Posterior vena cava (tissue), 2 donors: Measurements from ENCODE around the gene LRRC28. TPM values are rescaled to one million over a fixed set of nuclear protein-coding genes. Genes with fewer than 3 reads are reported as not detected.
"Not testable (repeated sequence)": the region's sequence is repeated elsewhere in the genome, so short reads cannot be mapped to it uniquely, and the experiment has no call there.

Experiments
- DNase-seq: peaks from one replicate; pipeline ENCODE4 v3.0.0-alpha.2; 2020; ENCODE audit warnings: low spot score
- intact Hi-C, 2 donors: fragments of 100-400 bp; cut with DNase I; formaldehyde crosslinking; loops; one replicate each; pipeline versions ENCODE4 v1.14.1 to v1.14.2; 2022 to 2023
- total RNA-seq, 2 donors: library from RNA; stranded (reverse); fragmentation: NEBNext Ultra II Directional; extraction: Animal tissue kit (Norgen Biotek cat#: 25700); gene quantifications; one replicate each; pipeline ENCODE4 v1.2.1, GENCODE V29; 2021
- donor health status: DM: yes; HTN: yes; CAD: no.
- donor health status: DM: yes; HTN: yes; CAD: no.

LRRC28 gene
- total RNA-seq, 2 donors from 2014 or later: 14.6 to 19.8 TPM

DNA sequence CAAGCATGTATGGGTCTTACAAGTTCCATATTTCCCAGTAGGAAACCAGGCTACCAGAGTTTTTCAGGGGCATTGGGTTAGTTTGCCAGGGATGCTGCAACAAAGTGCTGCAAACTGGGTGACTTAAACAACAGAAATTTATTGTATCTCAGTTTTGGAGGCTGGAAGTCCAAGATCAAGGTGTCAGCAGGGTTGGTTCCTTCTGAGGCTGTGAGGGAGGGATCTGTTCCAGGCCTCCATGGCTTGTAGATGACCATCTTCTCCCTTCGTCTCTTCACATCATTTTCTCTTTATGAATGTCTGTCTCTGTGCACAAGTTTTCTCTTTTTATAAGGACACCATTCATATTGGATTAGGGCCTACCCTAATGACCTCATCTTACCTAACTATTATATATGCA is 114.7 kb downstream of the LRRC28 start:
- intact Hi-C loops: no loop called here
- no peak for DNase-seq

DNA sequence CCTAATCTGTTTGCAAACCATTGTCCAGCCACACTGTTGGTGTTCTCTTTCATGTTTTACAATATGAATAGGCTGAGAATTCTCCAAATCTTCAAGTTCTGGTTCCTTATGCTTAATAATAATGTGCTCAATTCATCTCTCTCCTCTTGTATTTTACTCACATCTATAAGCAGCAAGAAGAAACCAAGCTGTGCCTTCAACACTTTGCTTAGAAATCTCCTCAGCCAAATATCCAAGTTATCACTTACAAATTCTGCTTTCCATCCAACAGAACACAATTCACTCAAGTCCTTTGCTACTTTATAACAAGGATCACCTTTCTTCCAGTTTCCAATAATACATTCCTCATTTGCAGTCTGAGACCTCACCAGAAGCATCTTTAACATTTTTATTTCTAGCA is 117.5 kb downstream of the LRRC28 start:
- intact Hi-C loops: no loop called here
- DNase-seq: no peak

DNA sequence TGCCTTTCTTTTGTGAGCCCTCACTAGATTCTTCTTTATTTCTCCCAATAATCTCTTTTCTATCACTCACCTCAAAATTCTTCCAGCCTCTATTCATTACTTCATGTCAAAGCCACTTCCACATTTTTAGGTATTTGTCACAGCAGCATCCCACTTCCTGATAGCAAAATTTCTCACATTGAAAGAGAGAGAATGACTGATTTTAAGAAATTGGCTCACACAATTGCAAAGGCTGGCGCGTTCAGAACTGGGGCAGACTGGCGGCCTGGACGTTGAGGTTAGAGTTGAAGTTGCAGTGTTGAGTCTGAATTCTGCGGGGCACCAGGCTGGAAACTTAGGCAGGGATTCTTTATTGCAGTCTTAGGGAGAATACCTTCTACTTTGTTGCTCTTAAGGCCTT is 117.9 kb downstream of the LRRC28 start:
- DNase-seq: no peak
- intact Hi-C loops: no loop called here

DNA sequence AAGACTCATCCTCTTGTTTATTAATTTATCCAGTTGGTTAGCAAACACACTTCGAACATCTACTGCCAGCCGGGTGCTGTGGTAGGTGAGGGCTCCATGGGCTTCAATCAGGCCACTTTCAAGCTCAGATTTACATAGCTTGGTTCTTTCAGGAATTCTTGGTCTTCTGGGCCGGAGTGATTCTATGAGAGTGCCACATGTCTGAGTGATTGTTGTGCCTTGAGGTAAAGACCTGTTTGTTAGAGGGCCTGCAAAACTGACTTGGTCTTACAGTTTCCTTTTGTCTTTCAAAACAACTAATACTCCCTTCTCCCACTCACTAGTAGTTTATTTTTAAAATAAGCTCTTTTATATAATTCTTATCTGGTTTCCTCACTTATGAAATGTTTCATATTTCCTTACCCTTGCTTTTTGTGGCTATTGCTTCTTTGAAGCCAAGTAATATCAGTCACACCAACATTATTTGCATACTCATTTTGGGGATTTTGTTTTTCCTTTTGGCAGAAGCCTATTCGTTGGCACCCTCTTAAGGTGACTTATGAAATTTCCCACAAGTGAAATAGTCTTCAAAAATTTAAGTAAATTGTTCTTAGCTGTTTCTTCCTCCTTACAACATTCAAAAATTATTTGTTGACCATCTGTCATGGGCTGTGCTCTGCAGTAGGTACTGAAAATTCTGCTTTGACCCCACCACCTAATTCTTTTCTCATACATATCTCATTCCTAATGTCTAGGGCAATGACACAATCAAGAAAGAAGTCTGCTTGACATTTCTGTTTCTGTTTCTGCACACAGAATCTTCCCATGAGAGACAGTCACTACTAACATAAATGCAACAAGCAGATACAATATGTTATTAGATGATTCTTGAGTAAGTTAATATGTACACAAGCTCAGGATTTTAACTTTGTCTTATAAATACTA is 120.2 kb downstream of the LRRC28 start:
- intact Hi-C loops: no loop called here

DNA sequence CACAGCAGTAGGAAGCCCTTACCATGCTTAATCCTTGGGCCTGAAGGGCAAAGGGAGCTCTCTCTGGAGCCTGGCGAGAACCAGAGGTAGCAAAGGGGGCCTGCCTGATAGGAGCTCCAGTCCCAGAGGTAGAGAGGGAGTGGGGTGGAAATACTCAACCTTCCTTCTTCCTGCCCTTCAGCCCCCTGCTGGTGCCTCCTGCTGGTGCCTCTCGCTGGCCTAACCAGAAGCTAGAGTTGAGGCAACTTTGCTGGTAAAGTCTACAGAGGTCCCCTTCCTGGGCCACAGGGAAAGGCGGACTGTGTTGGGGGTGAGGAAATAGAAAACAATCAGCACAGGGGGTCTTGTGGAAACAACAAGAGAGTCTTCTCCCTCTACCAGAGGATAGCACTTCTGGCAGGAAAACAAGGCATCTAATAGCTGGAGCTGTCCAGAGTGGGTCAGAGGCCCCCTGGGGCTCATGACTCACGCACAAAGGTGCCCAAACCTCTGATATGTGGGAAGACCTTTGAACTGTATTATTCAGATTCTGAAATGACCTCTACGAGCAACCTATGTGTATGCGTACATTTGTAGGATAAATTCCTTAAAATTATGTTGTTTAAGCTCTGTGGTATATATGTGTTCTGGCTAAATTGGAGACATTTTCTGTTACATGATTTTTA is 133.9 kb downstream of the LRRC28 start:
- DNase-seq: no peak
- intact Hi-C loops: no loop called here

More for the DNA sequence above, 120.2 kb downstream of the LRRC28 start:
- DNase-seq: no peak

DNA sequence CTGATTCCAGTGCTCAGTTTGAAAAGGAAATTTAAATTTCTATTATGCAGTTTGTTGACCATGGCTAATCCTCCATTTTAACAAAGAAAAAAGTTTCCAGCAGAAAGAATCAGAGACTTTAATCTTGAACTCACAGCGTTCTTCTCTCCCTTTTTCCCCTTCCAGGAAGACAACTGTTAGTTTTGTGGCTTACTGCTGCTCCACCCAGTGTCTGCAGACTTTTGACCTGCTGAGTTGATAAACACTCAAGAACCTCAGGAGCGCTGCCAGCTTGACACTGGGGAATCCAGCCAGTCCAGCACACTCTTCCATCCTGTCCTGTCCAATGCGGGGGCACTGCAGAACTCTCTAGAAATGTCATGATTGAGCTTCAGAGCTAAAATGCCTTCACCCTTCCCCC is 134.6 kb downstream of the LRRC28 start:
- intact Hi-C loops: no loop called here
- peak; percentile 94 for DNase-seq

DNA sequence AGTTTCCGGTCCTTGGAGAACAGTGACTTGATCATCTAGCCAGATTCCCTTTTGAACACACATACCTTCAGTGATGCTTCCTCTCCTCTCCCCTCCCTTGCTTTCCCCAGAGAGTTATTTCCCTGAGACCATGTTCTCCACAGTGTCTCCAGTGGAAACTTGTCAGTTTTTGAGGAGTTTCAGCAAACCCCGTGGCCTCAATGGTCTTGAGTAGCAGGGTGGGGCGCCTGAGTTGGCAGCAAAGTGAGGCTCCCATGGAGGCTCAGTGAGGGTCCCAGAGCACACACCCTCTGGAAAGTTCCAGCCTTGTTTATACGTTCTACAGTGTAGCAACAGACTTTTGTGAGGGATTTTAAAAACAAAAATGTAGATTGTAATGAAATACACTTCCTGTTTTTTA is 135.1 kb downstream of the LRRC28 start:
- DNase-seq: no peak
- intact Hi-C loops: no loop called here

DNA sequence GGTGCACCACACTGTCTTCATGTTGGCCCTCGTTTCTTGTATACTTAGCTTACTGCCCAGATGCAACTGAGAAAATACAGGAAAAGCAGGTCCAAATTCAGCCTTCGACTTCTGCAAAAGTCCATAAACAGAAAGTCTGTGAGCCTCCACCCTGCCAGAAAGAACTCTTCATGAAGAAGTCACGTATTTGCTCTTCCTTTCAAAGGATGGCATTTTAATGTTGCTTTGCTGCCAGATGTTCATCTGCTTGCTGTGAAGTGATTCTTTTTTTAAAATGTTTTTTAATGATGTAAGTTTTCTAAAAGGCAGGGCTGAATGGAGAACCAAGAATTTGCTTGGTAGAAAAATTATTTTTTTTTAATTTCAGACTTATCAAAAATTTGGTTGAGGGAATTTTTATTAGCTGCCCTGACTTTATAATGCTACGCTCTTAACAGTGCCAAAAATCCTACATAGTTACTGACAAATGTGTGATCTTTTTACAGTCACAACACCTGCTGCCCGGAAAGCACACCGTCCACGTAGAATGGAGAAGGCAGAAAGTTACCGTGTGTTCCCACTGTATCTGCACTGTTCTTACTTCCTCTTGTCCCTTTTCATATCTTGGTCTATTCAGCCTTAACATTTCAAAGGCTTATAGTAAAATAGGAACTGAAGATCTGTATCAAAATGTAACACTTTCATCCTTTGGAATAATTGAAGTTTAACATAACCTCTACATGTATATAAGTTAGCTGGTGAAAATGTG is 136.3 kb downstream of the LRRC28 start:
- no peak for DNase-seq
- intact Hi-C loops: no loop called here

DNA sequence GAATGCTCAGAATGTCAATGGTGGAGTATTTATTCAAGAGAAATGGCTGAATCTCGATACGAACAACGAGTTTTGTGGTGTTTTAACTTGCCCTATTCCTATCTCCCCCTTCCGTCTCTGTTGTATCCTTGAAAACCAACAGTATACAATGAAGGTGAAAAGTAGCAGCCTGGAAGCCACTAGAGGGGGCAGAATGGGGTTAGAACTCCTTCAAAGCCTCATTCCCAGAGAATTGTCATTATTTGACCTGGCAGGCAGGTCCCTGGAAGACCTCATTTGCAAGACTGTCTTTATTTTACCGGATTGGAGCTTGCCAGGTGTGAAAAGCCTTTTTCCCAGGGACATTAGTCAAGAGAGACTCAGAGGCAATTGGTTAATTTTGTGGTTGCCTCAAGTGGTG is 139.4 kb downstream of the LRRC28 start:
- DNase-seq: no peak
- intact Hi-C loops: no loop called here

DNA sequence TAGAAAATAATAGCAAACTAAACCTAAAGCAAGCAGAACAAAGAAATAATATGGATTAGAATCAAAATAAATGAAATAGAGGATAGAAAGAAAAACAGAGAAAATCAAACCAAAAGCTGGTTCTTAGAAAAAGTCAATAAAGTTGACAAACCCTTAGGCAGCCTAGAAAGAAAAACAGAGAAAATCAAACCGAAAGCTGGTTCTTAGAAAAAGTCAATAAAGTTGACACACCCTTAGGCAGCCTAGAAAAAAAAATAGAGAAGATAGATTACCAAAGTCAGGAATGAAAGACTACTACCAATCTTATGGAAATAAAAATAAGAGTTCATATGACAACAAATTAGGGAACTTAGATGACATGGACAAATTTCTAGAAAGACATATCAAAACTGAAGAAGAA is 142.4 kb downstream of the LRRC28 start:
- no peak for DNase-seq
- intact Hi-C loops: no loop called here

DNA sequence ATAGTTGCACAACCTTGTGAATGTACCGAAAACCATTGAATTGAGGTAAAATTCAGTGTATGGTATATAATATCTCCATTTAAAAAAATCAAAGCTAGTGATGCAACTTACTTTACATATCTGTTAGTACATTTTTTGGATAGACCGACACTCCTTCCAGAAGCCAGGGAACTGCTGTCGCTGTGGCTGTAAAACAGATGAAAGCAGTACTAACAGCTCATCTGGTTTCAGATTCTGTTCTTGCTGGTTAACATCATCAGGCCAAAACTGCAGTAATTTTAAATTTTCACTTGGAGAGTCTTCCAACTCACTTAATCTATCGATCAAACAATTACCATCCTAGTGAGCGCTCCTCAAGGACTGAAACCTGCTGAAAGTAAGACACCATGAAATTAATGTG is 145.1 kb downstream of the LRRC28 start:
- intact Hi-C loops: no loop called here
- no peak for DNase-seq

DNA sequence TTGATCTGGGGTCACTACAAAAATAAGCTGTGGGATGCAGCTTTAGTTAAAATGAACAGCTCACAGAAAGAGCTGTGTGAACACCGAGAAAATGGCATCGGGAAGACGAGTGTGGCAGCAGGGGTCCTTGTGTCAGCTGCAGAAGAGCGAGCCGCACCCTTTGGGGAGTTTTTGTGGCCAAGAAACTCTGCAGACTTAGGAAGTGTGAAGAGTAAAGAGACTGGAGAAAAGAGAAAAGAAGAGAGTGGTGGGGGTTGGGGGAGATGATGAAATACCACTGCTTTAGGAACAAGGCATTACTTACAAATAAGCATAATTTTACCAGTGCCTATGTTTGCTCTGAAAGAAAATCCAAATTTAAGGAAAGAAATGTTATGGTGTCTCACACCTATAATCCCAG is 147.8 kb downstream of the LRRC28 start:
- intact Hi-C loops: no loop called here
- no peak for DNase-seq

DNA sequence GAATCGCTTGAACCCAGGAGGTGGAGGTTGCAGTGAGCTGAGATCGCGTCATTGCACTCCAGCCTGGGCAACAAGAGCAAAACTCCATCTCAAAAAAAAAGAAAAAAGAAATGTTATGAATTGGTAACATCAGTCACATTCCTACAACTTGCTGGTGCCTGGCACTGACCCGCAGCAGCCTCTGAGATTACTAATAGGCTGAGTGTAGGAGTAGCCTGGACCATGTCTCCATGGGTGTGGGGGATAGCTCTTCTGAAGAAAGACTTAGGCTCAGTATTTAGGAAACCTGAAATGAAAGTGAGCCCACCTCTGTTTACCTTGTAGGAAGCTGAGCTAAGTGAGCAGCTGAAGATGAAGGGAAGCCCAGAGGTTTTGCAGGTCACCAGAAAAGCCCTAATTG is 148.3 kb downstream of the LRRC28 start:
- intact Hi-C loops: loop anchor here in 1 of 2 donors (10.0 kb wide), 1 partner anchor 255 kb away; no protein-coding TSS in a partner anchor
- no peak for DNase-seq

DNA sequence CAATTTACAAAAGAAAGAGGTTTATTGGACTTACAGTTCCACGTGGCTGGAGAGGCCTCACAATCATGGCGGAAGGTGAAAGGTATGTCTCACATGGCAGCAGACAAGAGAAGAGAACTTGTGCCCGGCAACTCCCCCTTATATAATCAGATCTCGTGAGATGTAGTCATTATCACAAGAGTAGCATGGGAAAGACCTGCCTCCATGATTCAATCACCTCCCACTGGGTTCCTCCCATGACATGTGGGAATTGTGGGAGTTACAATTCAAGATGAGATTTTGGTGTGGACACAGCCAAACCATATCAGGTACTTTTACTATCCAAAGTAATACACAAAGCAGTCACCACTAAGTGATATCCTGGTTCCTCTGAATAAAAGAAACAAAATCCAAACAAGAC is 149.9 kb downstream of the LRRC28 start:
- intact Hi-C loops: loop anchor here in 1 of 2 donors (10.0 kb wide), 1 partner anchor 254 kb away; no protein-coding TSS in a partner anchor
- not testable (repeated sequence) for DNase-seq

DNA sequence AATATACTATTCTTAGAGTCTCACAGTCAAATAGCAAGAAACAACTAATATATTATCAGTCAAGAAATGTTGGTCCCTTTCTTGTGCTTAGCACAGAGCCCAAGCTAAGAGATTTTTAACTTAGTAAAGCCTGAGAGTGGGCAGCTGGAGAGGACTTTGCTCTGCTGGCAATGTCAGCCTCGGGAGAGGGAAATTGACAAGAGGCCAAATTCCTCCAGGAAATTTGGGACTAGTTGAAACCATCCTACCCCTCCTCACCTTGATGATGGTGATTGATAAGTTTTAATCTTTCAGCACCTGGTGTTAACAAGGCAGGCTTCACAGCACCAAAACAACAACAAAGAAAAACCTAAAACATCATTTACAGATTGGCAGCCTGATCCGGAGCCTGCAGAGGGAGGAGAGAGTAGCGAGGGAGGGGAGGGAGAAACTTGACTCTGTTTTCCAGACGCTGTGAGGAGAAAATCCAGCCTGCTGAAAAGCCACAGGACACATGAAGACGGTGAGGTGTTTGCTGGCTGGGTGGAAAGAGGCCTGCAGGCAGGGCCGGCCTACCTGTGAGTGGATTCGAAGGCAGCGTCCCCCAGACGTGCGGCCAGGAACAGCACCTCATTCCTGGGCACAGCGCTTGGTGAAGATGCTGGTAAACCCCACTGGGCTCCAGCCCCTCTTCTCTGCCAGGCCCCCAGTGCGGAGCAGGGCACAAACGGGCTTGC is 150.9 kb downstream of the LRRC28 start:
- DNase-seq: no peak

DNA sequence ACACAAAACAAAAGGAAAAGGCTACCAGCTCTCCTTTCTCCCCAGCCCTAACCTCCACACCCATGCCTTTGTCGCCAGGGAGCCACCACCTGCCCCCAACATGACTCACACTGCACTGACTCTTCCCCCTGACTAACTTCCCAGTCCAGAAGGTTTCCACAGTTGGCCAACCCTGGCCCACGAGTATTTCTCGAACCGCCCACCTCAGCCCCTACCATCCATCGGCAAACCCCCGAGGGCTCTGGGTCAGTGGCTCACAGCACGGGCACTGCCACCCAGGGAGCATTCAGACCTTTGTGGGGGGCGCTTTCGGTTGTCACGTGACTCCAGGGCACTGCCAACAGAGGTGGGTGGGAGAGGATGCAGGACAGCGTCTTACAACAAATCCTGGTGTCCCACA is 152.3 kb downstream of the LRRC28 start:
- no peak for DNase-seq
- intact Hi-C loops: loop anchor here in 1 of 2 donors (10.0 kb wide), 1 partner anchor 251 kb away; no protein-coding TSS in a partner anchor

More for the DNA sequence above, 150.9 kb downstream of the LRRC28 start:
- intact Hi-C loops: loop anchor here in 1 of 2 donors (10.0 kb wide), 1 partner anchor 253 kb away; no protein-coding TSS in a partner anchor

DNA sequence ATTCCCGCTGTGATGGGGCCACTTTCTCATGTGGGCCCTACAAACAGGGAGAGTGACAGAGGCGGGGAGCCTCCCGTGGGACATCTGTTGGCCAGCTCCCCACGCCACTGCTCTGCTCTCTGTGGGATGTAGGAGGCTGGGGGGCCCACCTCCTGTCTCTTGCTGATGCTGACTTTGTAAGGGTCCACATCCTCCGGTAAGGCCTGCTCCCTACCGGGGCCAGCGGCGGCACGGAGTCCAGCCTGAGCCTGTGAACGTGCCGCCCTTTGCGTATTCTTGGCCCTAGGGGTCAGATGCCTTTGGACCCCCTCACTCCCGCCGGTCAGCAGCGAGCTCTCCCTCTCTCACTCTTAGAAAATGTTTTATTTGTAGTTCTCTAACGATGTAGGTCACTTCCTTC is 153.2 kb downstream of the LRRC28 start:
- intact Hi-C loops: loop anchor here in 1 of 2 donors (10.0 kb wide), 1 partner anchor 250 kb away; no protein-coding TSS in a partner anchor
- no peak for DNase-seq

DNA sequence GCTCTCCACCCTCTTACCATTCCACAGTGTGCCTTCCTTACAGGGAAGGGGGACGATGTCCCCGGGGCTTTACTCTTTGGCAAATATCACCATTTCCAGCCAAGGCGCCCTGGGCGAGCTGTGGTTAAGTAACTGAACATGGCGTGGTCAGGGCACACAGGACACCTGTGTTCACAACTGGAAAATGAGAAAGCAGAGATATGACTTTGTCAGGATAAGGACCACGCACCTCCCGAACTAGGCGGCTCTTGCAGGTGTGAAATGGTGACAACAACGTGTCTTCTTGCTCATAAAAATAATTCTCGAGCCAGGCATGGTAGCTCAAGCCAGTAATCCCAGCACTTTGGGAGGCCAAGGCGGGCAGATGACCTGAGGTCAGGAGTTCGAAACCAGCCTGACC is 154.8 kb downstream of the LRRC28 start:
- DNase-seq: no peak
- intact Hi-C loops: loop anchor here in 1 of 2 donors (10.0 kb wide), 1 partner anchor 249 kb away; no protein-coding TSS in a partner anchor
